ENCODE measurements around the gene STN1.

Gene STN1

GRCh38 chr10:103895411-103896186 lies 22.4 kb downstream of the STN1 start:
- DNase-seq (ENCODE audit: low read depth in 2 of 2, low spot score in 1 of 2): no peak

DNA sequence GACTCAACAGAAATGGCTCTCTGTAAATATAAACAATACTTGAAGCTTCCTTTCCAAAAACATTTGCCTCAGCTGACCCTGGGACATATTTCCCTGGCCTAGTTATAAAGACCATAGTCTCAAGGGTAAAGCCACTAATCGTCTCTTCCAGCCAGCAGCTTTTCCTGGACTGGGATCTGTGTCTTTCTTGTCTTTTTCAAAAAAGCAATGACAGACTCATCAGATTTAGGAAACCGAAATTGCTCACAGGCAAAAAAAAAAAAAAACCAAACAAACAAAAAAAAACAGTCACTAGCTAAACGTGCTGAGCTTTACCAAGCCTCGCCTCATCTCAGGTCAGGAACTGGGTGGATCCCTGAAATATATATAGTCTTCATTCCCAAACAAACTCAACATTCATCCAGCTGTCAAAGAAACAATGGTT lies 23.5 kb downstream of the STN1 start:
- DNase-seq (ENCODE audit: low read depth in 2 of 2, low spot score in 1 of 2): no peak

GRCh38 chr10:103893817-103894216 lies 24.2 kb downstream of the STN1 start:
- no peak for DNase-seq (ENCODE audit: low read depth in 2 of 2, low spot score in 1 of 2)

DNA sequence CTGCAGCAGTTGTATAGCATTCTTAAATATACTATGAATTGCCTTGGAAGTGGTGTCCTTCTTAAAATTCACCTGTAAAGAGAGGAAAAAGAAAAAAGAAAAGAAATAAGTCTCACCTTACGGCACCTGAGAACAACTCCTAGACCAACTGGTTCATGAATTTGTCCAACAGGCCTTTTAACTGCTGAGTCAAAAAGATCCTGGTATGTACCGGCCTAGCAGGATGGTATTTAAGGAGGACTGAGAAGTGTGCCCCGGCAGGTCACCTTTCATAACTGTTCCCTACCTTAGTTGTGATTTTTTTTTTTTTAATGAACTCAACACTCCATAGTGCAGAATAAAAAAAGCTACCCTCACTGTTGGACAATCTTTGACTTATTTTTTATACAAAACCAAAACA lies 25.8 kb downstream of the STN1 start:
- DNase-seq (ENCODE audit: low read depth in 2 of 2, low spot score in 1 of 2): no peak

DNA sequence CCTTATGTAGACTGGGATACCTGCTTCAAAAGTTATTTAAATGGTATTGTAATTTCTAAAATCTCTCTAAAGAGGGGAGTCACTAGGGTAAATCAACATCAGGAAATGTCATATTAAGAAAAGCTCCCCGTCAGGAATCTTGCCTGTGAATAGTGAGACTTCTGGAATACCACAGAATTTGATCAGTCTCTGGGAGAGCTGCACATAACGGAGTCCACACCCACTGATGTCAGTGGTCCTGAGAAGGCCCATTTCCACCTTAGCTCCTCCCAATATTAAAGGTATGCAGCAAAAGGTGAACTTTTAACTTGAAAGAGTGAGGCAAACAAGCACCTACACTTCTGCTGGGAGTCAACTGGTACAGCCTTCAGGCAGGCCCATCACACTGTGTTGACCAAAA lies 27.3 kb downstream of the STN1 start:
- DNase-seq (ENCODE audit: low read depth in 2 of 2, low spot score in 1 of 2): no peak

GRCh38 chr10:103890194-103890658 lies 27.8 kb downstream of the STN1 start:
- no peak for DNase-seq (ENCODE audit: low read depth in 2 of 2, low spot score in 1 of 2)

DNA sequence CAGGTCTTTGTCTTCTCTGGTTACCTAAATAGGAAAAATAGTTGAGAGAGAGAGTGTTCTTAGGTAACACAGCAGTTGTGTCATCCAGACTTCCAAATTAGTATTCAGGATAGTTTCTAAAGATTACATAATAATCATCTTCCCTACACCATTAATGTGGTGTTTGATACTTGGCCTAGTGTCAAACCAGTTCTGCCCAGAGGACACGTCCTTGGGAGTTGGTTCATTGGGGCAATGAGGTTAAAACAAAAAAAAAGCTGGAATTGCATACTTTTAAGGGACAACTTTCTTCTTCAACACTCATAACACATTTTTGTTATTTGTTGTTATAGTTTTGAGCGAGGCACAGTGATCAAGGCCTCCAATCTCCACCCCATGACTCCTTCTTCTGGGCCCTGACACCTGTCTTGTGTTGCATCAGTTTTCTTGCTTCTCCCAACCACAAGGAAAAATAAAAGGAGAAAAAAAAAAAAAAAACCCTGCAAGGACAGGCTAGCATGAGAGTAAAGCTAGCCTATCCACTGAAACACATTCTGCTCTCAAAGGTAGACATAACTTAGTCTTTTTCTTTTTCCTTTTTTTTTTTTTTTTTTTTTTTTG lies 28.8 kb downstream of the STN1 start:
- no peak for DNase-seq (ENCODE audit: low read depth in 2 of 2, low spot score in 1 of 2)

- DNase-seq (ENCODE audit: low read depth in 2 of 2, low spot score in 1 of 2): no peak
These were observed 29.7 kb downstream of the STN1 start for GRCh38 chr10:103888113-103888841.

- no peak for DNase-seq (ENCODE audit: low read depth in 2 of 2, low spot score in 1 of 2)
These were observed 32.4 kb downstream of the STN1 start for GRCh38 chr10:103885617-103886016.

DNA sequence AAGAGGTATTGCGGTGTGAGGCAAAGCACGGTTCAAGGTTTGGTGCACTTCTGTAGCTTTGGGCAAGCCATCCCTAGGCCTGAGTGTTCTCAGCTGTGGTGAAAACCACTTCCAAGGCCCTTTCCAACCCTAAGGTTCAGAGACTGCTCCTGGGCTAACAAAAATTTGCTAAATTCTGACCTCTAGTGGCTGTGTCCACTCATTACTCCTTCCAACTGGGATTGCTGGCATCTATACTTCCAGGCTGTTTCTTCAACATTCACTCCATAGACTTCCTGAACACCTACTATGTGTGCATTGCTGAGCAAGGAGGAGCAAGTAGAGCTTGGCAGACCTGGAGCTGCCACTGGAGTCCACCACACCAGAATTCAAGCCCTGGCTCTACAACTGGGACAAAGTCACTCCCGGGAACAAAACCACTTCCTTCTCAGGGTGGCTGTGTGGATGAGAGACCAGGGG lies 33.3 kb downstream of the STN1 start:
- no peak for DNase-seq (ENCODE audit: low read depth in 2 of 2, low spot score in 1 of 2)

DNA sequence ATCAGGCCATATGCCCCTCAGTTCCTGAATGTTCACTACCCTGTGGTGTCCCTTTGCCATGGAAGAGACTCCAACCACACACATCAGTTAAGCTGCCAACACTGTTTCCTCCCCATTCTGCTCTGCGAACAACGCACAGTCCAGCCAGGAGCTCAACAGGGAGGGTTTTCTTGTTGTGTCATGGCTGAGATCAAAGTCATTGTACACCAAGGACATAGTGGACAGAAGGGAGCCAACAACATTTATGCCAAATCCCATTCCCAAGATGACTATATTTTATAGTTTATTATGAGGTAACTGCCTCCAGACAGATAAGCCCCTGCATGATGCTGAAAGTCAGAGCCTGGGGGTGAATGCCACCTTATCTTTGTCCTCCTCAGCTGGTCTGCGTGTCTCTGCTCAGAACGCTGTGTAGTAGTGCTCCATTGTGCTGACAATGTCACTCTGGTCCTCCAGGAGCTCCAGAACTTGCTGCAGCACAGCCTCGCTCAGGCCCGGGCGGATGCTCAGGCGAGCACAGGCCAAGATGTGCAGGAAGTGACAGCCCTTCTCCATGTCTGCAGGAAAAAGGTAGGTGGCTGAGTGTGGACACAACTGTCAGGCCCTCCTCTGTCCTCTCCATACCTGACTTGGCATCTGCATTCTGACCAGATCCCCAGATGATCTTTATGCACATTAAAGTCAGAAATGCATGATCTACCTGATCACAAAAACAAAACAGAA lies 35.5 kb downstream of the STN1 start:
- DNase-seq (ENCODE audit: low read depth in 2 of 2, low spot score in 1 of 2): no peak

GRCh38 chr10:103881416-103882284 lies 36.3 kb downstream of the STN1 start:
- DNase-seq (ENCODE audit: low read depth in 2 of 2, low spot score in 1 of 2): no peak

DNA sequence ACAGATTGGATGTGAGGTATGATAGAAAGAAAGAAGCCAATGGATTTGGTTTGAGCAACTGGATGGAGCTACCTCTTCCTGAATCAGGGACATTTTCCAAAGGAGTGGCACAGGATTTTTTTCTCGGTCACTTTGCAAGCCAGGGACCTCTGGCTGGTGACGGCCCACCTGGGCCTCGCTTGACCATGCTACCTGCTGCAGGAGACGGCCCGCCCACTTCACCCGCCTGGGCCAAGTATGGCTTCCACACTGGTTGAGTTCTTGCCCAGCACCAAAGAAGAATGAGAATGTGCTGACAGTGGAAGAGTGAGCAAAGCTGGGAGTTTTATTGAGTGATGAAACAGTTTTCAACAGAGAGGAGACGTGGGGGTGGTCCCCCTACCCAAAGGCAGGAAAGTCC lies 38.2 kb downstream of the STN1 start:
- no peak for DNase-seq (ENCODE audit: low read depth in 2 of 2, low spot score in 1 of 2)

GRCh38 chr10:103879409-103879808 lies 38.6 kb downstream of the STN1 start:
- DNase-seq (ENCODE audit: low read depth in 2 of 2, low spot score in 1 of 2): no peak

GRCh38 chr10:103877861-103878260 lies 40.1 kb downstream of the STN1 start:
- DNase-seq (ENCODE audit: low read depth in 2 of 2, low spot score in 1 of 2): no peak

GRCh38 chr10:103876155-103876554 lies 41.8 kb downstream of the STN1 start:
- no peak for DNase-seq (ENCODE audit: low read depth in 2 of 2, low spot score in 1 of 2)

- no peak for DNase-seq (ENCODE audit: low read depth in 2 of 2, low spot score in 1 of 2)
These were observed 43.3 kb downstream of the STN1 start for GRCh38 chr10:103874730-103875129.

- DNase-seq (ENCODE audit: low read depth in 2 of 2, low spot score in 1 of 2): no peak
These were observed 45.6 kb downstream of the STN1 start for GRCh38 chr10:103872137-103872931.

GRCh38 chr10:103871006-103871405 lies 47.0 kb downstream of the STN1 start:
- no peak for DNase-seq (ENCODE audit: low read depth in 2 of 2, low spot score in 1 of 2)

- no peak for DNase-seq (ENCODE audit: low read depth in 2 of 2, low spot score in 1 of 2)
These were observed 47.5 kb downstream of the STN1 start for GRCh38 chr10:103870516-103870915.
